ENCODE results near the gene PDLIM1.

PDLIM1 gene

GRCh38 chr10:95314192-95314918 lies 23.6 kb upstream of the PDLIM1 start:
- no peak for DNase-seq (ENCODE audit: low spot score)

GRCh38 chr10:95312986-95313495 lies 22.2 kb upstream of the PDLIM1 start:
- no peak for DNase-seq (ENCODE audit: low spot score)

DNA sequence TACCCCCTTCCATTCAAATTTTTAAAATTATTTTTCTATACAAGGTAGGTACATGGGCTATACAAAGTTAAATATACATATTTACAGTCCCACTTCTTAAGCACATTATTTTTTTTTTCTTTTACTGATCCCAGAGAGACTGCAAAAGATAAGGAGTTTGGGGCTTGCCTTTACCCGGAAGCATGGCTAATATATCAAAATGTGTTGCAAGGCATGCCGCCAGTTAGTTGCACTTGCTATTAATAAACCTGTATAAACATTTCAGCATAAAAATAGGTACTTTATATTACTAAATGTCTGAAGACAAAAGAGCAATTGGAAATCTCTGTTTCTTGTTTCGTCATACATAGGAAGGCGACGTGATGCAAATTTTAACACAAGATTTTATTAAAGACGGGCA lies 21.5 kb upstream of the PDLIM1 start:
- no peak for DNase-seq (ENCODE audit: low spot score)

GRCh38 chr10:95309958-95310357 lies 19.2 kb upstream of the PDLIM1 start:
- DNase-seq (ENCODE audit: low spot score) = no peak

GRCh38 chr10:95308389-95309302 lies 17.8 kb upstream of the PDLIM1 start:
- DNase-seq (ENCODE audit: low spot score) = peak; percentile 83

GRCh38 chr10:95306851-95307250 lies 16.0 kb upstream of the PDLIM1 start:
- DNase-seq (ENCODE audit: low spot score) = no peak

DNA sequence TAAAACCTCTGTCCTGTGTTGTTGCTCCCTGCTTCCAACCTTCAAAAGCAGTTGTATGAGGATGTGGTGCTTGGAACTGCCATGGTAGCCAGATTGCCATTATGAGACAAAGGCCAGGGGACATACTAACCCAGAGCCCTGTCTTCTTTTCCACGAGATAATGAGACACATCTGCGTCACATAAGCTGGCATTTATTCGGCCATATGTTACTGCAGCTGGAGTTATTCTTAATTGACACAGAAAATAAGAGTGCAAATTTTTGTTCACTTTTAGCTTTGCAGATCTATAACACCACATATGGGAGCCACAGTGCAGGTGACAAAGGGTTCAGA lies 15.5 kb upstream of the PDLIM1 start:
- DNase-seq (ENCODE audit: low spot score) = no peak

DNA sequence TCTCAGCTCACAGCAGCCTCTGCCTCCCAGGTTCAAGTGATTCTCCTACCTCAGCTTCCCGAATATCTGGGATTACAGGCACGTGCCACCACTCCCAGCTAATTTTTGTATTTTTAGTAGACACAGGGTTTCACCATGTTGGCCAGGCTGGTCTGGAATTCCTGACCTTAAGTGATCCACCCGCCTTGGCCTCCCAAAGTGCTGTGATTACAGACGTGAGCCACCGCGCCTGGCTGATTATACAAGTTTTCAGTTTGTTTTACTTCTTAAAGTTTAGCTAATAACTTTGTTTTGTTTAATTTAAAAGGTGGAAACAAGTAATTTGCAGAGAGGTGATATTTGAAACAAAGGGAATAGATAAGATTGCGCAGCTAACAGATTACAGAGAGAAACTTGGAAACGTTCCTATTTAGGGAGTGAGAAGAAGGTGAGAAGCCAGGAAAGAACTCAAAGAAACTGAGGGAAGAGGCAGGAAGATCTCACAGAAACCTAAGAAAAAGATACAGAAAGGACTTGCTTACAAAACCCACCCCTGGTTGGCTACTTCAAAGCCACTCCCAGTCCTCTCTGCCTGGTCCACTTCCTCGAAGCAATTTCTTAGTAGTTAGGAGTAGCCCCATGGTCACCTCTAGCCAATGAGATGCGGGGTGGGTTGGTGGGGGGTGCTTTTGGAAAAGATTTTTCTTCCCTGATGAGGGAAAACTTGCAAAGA lies 15.0 kb upstream of the PDLIM1 start:
- DNase-seq (ENCODE audit: low spot score) = no peak

DNA sequence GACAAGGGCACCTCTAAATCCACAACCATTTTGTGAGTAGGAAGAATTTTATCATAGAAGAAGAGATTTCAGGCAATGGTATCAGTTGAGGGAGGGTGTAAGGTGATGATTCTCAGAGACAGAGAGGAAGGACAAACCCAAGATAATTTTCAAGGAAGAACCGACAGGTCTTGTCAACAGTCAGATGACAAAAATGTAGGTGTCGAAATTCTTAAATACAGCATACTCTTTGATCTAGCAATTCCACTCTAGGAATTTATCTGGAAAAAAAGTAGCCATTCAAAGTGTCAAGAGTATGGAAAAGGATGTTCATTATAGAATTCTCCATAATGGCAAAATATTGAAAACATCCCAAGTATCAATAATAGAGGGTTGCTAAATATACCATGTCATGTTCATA lies 14.2 kb upstream of the PDLIM1 start:
- no peak for DNase-seq (ENCODE audit: low spot score)

DNA sequence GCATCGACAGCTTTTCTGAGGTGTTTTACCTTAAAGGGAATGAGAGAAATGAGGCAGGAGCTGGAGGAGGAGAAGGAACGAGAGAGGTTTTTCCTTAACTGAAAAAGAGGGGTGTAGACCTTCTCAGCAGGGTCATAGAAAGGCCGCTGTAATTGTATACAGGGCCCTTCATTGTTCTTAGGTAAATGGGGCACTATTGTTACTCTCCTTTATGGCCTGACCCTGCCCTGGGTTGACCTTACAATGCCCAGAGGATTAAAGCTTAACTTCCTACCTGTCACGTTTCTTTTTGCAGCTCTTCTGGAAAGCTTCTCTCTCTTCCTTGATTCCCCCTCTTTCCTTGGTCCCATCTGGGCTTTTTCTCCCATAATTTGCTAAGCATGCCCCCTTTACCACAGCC lies 13.7 kb upstream of the PDLIM1 start:
- no peak for DNase-seq (ENCODE audit: low spot score)

GRCh38 chr10:95303950-95304349 lies 13.1 kb upstream of the PDLIM1 start:
- DNase-seq (ENCODE audit: low spot score) = no peak

DNA sequence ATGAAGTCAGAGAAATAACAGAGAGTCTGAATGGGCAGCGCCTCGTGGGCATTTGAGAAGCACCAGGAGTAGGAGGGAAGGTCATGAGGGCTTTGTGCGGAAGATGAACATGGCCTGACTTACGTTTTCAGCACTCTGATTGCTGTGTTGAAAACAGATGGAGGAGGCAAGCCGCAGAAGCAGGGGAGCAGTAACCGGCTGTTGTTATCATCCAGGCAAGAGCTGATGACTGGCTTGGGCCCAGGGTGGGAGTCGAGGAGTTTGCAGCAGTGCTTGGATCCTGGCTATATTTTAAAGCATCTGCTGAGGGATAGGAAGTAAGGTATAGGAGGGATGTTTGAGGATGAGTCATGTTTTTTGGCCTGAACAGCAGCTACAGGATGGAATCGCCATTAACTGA lies 12.7 kb upstream of the PDLIM1 start:
- DNase-seq (ENCODE audit: low spot score) = no peak

- no peak for DNase-seq (ENCODE audit: low spot score)
Observed at GRCh38 chr10:95300022-95300539, 9.3 kb upstream of the PDLIM1 start.

DNA sequence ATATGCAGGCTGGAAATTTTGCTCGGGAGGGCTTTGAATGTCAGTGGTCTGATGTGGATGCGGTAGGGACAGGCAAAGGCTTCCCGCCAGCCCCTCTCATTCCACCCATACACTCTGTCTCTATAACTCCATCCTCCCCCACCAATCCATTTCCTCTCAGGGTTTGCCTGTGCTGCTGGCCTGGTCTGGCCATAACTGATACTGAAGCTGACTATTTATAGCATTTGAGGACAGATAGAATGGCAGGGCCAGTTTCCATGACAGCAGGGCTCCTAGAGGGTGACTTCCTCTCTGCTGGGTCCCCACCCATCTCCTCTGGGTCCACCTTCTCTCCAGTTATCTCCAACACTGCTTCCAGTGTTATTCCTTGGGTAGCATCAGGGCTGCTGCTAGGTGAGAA lies 6.6 kb upstream of the PDLIM1 start:
- DNase-seq (ENCODE audit: low spot score) = no peak

DNA sequence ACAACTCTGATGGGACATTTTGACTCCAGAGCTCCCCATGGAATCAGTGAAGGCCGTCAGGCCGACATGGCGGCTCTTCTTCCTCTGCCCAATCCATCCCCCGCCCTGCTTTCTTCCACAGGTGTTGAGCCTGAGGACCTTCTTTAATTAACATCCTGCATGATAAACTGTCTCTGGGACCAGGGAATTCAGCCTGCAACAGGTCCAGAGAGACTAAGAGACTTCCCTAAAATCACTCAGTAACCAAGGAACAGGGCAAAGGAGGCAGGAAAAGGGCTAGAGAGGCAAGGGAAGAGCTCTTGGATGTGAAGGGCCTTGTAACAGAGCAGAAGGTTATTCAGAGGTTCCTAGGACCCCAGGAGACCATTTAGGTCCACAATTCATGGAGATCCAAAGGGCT lies 6.0 kb upstream of the PDLIM1 start:
- DNase-seq (ENCODE audit: low spot score) = no peak

DNA sequence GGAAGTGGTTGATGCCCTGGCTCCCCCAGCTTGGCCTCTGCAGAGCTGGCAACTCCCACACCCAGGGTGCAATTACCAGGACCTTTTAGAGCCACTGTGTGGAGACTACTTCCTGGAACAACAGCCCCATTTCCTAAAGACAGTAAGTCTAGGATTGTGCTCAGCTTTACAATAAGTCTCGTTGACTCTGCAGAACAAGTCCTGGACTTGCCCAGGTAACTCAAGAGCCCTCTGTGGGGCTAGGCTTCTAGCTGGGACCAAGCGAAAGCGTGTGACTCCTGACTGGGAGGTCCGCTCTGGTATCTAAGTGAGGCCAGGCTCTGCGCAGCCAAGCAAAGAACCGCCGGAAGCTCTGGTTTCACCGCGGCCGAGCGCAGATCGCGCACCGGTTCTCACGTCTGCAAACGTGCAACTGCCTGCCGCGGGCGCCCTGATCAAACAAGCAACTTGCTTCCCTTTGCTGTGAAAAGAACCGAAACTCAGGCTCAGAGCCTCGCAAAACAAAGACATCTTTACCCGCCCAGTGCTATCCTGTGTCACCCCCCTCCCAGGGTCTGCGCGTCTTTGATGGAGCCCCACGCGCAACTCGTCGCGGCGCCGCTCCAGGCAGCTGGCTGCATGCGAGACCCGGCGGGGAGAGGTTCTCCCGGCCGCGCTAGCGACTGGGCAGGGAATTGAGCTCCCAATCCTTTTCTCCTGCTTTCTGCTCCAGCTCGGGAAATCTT lies 4.4 kb upstream of the PDLIM1 start:
- peak; percentile 35 for DNase-seq (ENCODE audit: low spot score)

GRCh38 chr10:95293631-95294030 lies 2.8 kb upstream of the PDLIM1 start:
- DNase-seq (ENCODE audit: low spot score) = no peak

GRCh38 chr10:95291365-95292039 lies 699 bp upstream of the PDLIM1 start:
- DNase-seq (ENCODE audit: low spot score) = no peak

- no peak for DNase-seq (ENCODE audit: low spot score)
Observed at GRCh38 chr10:95289921-95290421, 832 bp downstream of the PDLIM1 start.

- DNase-seq (ENCODE audit: low spot score) = peak; percentile 40
Observed at GRCh38 chr10:95289003-95289920, 1.5 kb downstream of the PDLIM1 start.
